Activated CD8-positive, alpha-beta memory T cell treated with anti-CD3 and anti-CD28 coated beads, Interleukin-2, amount 50 U/mL, for 1 hour (primary cell): ENCODE data around the gene TCERG1L.

Source experiments
- DNase-seq: peaks from one replicate; pipeline ENCODE4 v3.0.0-alpha.2; 2020; ENCODE audit errors: extremely low read depth

The TCERG1L gene

GRCh38 chr10:131270461-131271190 lies 40.9 kb downstream of the TCERG1L start:
- DNase-seq = no peak

- DNase-seq = no peak
These were observed 41.6 kb downstream of the TCERG1L start for GRCh38 chr10:131269776-131270460.

GRCh38 chr10:131267814-131268095 lies 43.8 kb downstream of the TCERG1L start:
- DNase-seq = no peak

DNA sequence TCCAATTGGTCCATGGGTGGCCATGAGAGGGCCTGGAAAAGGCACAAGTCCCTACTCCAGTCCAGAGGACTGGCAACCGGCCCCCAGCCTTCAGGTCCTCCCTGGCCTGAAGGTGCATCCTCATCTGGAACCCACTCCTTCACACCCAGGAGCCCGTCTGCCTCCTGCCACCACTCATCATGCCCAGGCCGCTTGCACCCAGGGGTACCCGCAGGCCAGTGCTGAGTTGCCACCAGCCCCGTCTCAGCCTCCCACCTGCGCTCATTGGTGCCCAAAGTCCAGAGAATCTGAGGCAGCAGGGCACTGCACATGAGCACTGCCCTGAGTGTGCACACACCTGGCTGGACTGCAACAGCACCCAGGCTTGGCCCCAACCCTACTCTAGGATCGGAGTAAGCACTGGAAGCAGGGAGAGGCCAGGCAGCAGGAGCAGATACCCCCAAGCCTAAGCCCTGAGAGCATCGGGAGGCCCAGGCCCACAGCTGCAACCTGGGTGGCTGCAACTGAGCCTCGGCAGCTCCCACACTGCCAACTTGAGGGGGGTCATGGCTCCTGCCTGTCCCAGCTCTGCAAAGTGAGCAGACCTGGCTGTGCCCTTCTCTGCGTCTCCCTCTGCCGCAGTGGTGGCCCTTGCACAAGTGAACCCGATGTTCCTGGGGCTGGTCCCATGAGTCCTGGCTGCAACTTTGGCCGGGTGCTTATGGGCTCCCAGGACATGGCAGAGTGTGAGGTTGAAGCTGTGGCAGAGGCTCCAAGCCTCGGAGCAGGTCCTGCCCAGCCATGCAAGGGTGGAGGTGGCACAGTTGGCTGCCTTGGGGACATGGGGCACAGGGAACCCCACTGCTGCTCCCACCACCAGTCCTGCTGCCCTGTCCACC lies 44.3 kb downstream of the TCERG1L start:
- no peak for DNase-seq

GRCh38 chr10:131264110-131264788 lies 47.3 kb downstream of the TCERG1L start:
- DNase-seq = no peak

GRCh38 chr10:131261890-131262475 lies 49.5 kb downstream of the TCERG1L start:
- DNase-seq = no peak

- DNase-seq = no peak
These were observed 50.9 kb downstream of the TCERG1L start for GRCh38 chr10:131260452-131261211.

- no peak for DNase-seq
These were observed 51.5 kb downstream of the TCERG1L start for GRCh38 chr10:131260031-131260430.

DNA sequence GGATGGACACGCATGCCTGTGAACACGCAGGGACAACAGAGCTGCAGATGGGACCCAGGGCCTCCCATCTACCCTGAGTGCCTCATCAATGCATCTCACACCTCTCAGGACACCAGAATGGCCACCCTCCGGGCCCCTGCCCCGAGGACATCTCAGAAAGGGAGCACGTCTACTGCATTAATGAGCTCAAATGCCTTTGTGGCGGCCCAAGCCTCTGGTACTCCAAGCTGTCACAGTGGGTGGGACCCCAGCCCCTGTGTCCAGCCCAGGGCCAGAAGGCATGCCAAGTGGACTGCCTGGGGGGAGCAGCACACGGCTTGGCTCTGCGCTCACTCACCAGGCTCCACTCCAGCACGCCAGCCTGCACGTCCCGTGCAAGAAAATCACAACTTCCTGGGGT lies 52.0 kb downstream of the TCERG1L start:
- DNase-seq = no peak

DNA sequence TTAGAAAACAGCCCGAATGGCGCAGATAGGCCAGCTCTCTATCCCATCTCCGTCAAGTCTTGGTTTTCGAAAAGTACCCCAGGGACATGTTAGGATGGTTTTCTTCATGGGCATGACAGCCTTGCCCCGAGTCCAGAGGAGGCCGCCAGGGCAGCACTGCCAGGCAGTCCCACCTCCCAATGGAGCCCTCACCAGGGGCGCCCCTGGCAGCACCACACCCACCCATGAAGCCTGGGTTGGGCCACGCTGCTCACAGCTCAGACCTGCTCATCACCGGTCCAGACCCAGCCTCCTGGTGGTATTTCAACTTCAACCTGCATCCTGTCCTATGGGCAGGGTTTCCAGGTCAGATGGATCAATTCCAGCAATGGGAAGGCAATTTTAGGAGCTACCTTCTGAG lies 53.3 kb downstream of the TCERG1L start:
- DNase-seq = no peak

GRCh38 chr10:131257027-131257426 lies 54.5 kb downstream of the TCERG1L start:
- DNase-seq = no peak

- no peak for DNase-seq
These were observed 56.7 kb downstream of the TCERG1L start for GRCh38 chr10:131254859-131255252.

GRCh38 chr10:131253931-131254858 lies 57.3 kb downstream of the TCERG1L start:
- DNase-seq = no peak

DNA sequence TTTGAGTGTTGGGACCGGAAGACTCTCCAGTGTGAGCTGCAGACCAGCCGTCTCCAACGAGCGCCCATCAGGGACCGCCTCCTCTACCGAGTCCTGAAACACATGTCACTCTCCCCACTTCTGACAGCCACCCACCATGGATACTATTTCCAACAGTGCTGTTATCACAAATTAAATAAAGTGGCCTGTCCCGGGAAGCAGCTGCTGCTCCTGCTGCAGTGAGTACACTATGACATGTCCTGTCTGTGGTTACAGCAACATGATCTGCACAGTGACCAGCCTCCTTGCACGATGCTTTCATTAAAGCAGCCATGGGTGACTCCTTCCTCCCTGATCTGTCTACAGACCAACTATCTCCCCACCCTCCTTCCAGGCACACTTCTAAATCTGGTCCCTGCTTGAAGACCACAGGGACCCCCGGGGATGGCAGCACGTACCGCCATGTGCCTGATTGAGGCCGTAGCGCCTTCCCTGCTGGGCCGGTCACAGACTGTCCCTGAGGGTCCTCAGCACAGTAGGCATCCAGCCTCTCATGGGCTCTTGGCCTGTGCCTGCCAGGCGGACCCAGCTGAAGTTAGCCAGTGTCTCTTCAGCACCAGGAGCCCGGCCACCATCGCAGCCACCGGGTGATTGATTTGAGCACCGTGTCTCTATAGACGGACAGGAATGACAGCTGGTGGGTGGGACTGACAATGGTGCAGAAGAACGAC lies 58.8 kb downstream of the TCERG1L start:
- no peak for DNase-seq

DNA sequence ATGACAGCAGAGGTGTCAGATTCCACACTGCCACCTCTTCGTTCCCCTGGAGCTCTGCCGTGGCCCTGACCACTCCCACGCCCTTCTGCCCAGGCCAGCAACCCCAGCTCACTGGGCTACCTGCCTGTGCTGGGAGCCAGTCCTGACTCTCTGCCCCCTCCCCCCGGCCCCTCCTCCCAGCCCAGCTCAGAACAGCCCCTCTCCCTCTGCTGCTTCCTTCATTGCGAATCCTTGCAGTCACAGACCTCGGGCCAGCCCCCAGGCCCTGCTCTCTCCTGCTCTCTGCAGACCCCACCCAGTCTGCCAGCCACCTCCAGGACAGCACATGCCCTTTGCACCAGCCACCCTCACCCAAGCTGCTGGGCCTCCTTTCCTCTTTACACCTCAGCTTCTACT lies 60.4 kb downstream of the TCERG1L start:
- DNase-seq = no peak

DNA sequence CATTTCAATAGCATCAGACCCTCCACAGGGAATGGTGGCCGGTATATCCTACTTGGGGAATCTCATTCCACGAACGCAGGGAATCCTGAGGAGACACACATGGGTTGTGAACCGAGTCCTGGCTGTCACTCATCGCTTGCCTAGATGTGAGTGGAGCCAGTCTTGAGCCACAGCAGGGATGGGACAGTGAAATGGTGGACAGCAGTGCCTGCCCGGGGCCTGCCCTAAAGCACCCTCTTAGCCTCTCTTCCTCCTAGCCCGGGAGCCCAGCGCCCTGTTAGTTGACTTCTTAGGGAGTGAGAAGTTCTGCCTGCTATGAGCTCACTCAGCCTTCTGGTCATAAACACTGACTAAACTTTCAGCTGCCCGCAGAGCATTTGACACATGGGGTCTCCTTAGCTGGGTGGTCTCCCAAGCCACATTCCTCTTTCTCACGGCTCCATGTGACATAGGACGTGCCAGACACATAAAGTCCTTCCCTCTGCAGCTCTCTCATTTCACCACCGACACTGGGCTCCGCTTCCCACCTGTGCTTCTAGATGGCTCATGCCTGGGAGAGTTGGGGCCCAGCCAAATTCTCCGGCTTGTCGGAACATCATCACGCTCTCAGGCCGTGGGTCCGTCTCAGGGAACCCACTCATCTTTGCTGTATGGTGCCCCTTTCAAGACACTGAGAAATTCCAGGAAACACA lies 60.9 kb downstream of the TCERG1L start:
- DNase-seq = no peak

GRCh38 chr10:131249955-131250344 lies 61.6 kb downstream of the TCERG1L start:
- DNase-seq = no peak

GRCh38 chr10:131249238-131249954 lies 62.1 kb downstream of the TCERG1L start:
- DNase-seq = no peak
